HS-27A (cell line): ENCODE data around the gene COASY.
"Not testable (repeated sequence)": the region's sequence is repeated elsewhere in the genome, so short reads cannot be mapped to it uniquely, and the experiment has no call there.

ENCODE experiments used
- DNase-seq: peaks from one replicate; pipeline ENCODE4 v3.0.0-alpha.2; 2012; ENCODE audit warnings: low read depth, missing footprints

Gene COASY

DNA sequence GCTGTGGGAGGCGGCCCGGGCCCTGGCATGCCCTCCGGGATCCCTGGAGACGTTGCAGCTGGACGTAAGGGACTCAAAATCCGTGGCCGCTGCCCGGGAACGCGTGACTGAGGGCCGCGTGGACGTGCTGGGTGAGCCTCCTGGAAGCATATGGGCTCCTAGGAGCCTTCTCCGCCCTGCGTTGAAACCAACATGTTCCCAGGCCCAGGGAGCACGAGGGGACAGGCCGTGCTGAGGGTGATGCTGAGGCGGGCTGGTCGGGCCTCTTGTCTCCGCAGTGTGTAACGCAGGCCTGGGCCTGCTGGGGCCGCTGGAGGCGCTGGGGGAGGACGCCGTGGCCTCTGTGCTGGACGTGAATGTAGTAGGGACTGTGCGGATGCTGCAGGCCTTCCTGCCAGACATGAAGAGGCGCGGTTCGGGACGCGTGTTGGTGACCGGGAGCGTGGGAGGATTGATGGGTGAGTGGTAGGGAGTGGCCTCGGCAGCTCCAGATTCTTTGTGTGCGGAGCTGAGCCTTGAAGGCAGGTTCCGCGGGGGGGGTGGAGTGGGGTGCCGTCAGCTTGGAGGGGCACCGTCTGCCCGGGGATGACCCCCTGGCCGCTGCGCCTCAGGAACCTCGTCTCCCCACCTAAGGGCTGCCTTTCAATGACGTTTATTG is 8.7 kb upstream of the COASY start:
- no peak for DNase-seq

DNA sequence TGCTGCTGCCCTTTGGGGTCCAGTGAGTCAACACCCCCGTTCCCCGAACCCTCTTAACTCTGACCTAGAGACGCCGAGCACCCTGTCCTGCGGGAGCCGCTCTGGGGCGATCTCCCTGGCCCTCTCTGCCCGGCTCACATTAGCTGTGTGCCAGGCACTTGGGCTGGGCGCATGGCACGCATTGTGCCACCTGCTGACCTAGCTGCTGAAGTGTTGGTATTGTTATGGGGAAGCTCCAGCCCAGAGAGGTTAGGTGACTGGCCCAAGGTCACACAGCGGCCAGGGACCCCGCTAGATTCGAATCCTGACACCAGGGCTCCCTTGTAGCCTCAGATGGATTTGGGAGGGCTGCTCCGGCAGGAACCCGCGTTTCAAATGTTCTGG is 8.1 kb upstream of the COASY start:
- no peak for DNase-seq

- no peak for DNase-seq
Observed at GRCh38 chr17:42554250-42555121, 7.5 kb upstream of the COASY start.

DNA sequence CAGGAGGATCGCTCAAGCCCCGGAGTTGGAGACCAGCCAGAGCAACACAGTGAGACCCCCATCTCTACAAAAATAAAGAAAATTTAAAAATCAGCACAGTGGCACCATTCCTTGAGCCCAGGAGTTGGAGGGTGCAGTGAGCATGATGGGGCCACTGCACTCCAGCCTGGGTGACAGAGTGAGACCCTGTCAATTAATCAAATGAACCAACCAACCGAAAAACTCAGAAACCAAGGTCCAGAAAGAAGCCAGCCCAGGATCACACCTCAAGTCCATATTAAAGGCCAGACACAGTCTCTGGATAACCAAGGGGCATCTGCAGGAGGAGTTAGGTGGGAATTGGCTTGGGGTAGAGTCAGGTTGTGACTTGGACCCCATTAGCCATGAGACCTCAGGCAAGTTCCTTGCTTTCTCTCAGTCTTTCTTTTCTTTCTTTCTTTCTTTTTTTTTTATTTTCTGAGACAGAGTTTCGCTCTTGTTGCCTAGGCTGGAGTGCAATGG is 6.8 kb upstream of the COASY start:
- DNase-seq = no peak

GRCh38 chr17:42555961-42556617 is 5.9 kb upstream of the COASY start:
- not testable (repeated sequence) for DNase-seq

DNA sequence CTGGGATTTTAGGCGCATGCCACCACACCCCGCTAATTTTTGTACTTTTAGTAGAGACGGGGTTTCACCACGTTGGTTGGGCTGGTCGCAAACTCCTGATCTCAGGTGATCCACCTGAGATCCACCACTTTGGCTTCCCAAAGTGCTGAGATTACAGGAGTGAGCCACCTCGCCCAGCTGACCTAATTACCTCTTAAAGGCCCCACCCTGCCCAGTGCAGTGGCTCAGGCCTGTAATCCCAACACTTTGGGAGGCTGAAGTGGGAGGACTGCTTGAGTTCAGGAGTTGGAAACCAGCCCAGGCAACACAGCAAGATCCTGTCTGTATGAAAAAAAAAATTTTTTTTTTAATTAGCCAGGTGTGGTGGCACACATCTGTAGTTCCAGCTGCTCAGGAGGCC is 2.9 kb upstream of the COASY start:
- no peak for DNase-seq

GRCh38 chr17:42560246-42560645 is 1.7 kb upstream of the COASY start:
- no peak for DNase-seq

DNA sequence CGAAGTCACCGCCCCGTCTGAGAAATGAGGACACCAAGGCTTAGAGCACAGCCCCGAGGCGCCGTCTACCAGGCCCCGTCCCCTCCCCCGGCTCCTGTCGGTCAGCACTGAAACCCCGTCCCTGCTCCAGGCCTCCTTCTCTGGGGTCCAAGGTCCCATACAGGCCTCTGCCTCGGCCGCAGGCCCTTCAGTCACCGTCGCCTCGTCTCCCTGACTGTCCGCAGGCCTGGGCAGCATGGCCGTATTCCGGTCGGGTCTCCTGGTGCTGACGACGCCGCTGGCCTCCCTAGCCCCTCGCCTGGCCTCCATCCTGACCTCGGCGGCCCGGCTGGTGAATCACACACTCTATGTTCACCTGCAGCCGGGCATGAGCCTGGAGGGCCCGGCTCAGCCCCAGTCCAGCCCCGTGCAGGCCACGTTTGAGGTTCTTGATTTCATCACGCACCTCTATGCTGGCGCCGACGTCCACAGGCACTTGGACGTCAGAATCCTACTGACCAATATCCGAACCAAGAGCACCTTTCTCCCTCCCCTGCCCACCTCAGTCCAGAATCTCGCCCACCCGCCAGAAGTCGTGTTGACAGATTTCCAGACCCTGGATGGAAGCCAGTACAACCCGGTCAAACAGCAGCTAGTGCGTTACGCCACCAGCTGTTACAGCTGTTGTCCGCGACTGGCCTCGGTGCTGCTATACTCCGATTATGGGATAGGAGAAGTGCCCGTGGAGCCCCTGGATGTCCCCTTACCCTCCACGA is 617 bp downstream of the COASY start:
- no peak for DNase-seq

GRCh38 chr17:42563143-42563509 is 1.2 kb downstream of the COASY start:
- DNase-seq = no peak

GRCh38 chr17:42563543-42563942 is 1.6 kb downstream of the COASY start:
- no peak for DNase-seq

GRCh38 chr17:42563950-42564349 is 2.0 kb downstream of the COASY start:
- DNase-seq = no peak

GRCh38 chr17:42564815-42565522 is 3.0 kb downstream of the COASY start:
- no peak for DNase-seq

DNA sequence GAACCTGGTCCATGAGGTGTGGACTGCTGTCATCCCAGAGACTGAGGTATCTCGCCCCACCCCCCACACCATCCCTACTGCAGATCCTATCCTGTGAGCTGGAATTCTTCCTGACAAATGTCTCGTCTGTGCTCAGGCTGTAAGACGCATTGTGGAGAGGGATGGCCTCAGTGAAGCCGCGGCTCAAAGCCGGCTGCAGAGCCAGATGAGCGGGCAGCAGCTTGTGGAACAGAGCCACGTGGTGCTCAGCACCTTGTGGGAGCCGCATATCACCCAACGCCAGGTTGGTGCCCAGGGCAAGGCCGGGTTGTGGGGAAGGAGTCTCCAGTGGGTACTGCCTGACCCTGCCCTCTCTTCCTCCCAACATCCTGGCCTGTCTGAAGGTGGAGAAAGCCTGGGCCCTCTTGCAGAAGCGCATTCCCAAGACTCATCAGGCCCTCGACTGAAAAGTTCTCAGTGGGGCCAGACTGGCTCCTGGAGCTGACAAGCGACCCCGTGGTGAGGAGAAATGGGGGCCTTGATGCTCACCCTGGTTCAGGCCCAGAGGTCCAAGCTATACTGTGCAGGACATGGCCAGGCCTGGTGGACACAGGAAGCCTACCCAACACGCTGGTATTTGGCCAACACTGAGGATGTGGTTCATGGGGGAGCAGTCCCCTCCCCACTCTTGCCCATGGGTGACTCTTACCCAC is 3.7 kb downstream of the COASY start:
- no peak for DNase-seq

DNA sequence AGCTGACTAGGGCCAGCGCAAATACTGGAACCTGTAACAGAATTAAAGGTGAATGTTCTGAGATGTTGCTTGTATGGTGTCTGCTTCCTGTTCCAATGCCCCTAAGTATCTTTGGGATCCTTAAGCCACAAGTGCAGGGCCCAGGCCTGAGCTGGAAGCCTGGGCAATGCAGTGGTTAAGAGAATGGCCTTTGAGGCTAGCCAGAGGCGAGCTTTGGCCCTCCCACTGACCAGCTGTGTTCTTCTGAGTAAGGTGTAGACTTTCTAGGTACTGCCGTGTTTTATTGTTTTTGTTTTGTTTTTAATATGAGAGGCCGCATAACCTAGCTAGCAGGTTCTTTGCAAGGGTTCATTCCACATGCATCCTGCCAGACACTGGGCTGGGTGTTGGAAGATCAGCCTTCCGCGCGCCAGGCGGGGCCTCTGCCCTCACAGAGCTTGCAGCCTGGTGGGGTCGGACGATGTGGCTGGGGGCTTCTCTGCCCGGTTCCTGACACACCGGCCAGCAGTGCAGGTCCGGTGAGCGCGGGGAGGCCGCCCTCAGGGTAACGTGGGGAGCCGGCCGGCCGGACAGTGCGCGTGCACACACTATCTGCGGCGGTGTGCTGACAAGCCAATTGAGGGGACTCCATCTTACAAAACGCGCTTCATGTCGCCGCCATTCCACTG is 4.4 kb downstream of the COASY start:
- no peak for DNase-seq

DNA sequence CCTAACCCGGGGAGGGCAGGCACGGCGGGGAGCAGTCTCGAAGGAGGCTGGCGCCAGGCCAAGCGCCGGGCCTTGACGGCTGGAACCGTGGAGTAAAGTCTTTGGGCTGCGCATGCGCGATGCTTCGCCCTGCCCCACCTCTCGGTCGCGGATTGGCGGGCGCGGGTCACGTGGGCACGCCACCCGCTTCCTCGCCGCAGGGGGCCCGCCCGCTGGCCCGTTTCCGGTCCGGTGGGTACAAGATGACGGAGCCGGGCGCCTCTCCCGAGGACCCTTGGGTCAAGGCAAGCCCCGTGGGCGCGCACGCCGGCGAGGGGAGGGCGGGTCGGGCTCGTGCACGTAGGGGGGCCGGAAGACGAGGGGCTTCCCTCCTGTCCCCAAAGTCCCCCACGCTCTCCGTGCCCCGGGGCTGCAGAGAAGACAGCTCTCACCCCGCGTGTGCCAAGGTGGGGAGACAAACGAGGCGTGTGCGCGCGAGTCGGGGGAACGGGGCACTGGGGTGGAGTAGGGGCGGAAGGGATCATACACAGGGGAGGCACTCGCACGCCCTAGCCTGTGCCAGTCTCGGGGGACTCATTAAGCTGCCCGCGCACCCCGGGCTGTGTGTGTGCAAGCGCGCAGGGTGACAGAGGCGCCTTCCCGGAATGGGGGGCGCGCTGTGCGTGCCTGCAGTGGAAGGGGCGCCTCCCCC is 5.1 kb downstream of the COASY start, which contains the start of gene MLX:
TSS of gene MLX (plus strand) at position 218 of the 691 bp plus-strand sequence. CDS start at position 243, 25 bp downstream.
- no peak for DNase-seq

DNA sequence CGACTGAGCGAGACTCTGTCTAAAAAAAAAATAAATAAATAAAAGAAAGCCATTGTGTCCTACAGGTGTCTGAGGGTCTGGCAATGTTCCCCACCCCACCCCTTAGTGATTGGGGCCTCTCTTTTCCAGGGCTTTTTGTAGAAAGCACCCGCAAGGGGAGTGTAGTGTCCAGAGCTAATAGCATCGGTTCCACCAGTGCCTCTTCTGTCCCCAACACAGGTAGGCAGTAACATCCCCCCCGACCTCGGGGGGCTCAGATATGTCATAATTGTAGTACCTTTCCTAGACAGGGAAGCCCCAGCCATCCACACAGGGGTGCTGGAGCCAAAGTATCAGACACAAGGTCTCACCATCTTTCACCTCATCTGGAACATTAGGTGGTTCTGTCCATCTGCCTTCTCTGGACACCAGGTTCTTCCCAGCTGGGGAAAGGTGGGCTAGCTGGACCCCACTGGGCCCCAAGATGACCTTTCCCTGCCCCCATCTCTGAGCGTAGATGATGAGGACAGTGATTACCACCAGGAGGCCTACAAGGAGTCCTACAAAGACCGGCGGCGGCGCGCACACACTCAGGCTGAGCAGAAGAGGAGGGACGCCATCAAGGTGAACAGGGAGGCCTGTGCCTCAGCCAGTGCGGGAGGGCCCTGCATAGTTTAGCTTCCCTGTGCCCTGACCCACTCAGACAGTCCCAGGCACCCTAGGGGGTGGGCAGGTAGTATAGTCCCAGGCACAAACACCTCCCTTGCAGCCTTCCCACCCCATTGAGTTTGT is 6.6 kb downstream of the COASY start:
- no peak for DNase-seq

- DNase-seq = no peak
Observed at GRCh38 chr17:42571435-42572225, 9.7 kb downstream of the COASY start.

DNA sequence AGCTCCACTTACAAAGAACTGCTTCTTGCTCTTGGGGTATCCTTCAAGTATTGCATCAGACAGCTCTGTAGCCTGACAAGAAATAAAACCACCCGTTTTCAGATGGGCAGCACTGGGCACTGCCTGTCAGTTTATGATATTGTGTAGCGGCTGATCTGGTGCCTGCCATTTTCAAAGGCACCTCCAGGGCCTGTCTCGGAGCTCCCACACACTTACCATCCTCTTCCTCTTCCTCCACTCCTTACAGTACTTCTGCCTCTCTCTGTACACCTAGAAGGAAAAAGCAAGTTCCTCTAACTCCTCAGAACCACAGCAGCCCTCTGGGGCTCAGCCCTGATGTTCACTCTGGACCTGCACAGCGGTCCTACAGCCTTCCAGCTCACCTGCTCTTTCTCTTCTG is 11.1 kb downstream of the COASY start:
- no peak for DNase-seq
